GM12878 (cell line): ENCODE data around the gene ANK2. TPM values are rescaled to one million over a fixed set of nuclear protein-coding genes. Genes with fewer than 3 reads are reported as not detected.

Source experiments
- ATAC-seq: fragments of 200-7000 bp; cut with Tn5 transposase; 3 replicates; pipeline ENCODE4 v1.9.1; 2020; ENCODE audit warnings: mild to moderate bottlenecking, moderate library complexity
- BruUV-seq: library from RNA; stranded (reverse); fragments of 400-500 nt; replicated peaks from 2 replicates; lab custom pipeline; 2021; lab: Mats Ljungman, UMichigan
- CTCF ChIA-PET: fragments of 300-600 bp; sonication (Branson Sonifier 250); formaldehyde crosslinking; extraction: SDS; loops from one replicate; lab custom pipeline; 2021; ENCODE audit warnings: inconsistent platforms; lab: Yijun Ruan, JAX
- POLR2A ChIA-PET: fragments of 350-600 bp; formaldehyde crosslinking; extraction: SDS; loops from one replicate; lab custom pipeline; 2021; ENCODE audit warnings: inconsistent platforms; lab: Charles Lee
- RAD21 ChIA-PET: fragments of 300-600 bp; sonication (Branson Sonifier 250); formaldehyde crosslinking; loops from one replicate; lab custom pipeline; 2023; ENCODE audit warnings: antibody characterized with exemption; ENCODE audit not compliant: unreplicated experiment; lab: Charles Lee
- SMC1A ChIA-PET: fragments of 300-600 bp; sonication (Branson Sonifier 250); formaldehyde crosslinking; loops from one replicate; lab custom pipeline; 2023; ENCODE audit not compliant: unreplicated experiment, uncharacterized antibody; lab: Charles Lee
- DNase-seq: peaks from one replicate; pipeline ENCODE4 v3.0.0-alpha.2; 2011; ENCODE audit warnings: low read depth, low spot score
- FAIRE-seq: peaks from 3 replicates; lab custom pipeline; 2011; peaks lifted over from hg19 to GRCh38; lab: Jason Lieb, UNC
- H2AFZ ChIP-seq: 2 replicates; pipeline ENCODE4 v1.6.0; 2011; ENCODE audit warnings: low read depth, low read length, control low read depth; ENCODE audit not compliant: control insufficient read depth
- H3K27ac ChIP-seq: 2 replicates; pipeline ENCODE4 v1.5.1; 2011; ENCODE audit warnings: control low read depth; ENCODE audit not compliant: control insufficient read depth, insufficient read depth
- H3K27me3 ChIP-seq, 2 experiments: replicated peaks in 1 of 2; 2 replicates each; pipeline versions ENCODE4 v1.6.0 to v1.6.1; 2011; ENCODE audit warnings: low read length in 1 of 2; ENCODE audit not compliant: control insufficient read depth in 2 of 2, insufficient read depth in 2 of 2
- H3K36me3 ChIP-seq, 2 experiments: 2 replicates each; pipeline ENCODE4 v1.5.1; 2011; ENCODE audit warnings: low read length in 1 of 2; ENCODE audit not compliant: control insufficient read depth in 2 of 2, insufficient read depth in 2 of 2
- H3K4me1 ChIP-seq: 2 replicates; pipeline ENCODE4 v1.6.1; 2011; ENCODE audit warnings: mild to moderate bottlenecking, low read length, moderate library complexity, mixed read lengths; ENCODE audit not compliant: control insufficient read depth, insufficient read depth
- H3K4me2 ChIP-seq: 2 replicates; pipeline ENCODE4 v1.6.0; 2011; ENCODE audit warnings: control low read depth; ENCODE audit not compliant: control insufficient read depth, insufficient read depth
- H3K4me3 ChIP-seq: fragments of 200-600 bp; sonication (generic); 2 replicates; pipeline ENCODE4 v1.5.1; 2016
- H3K79me2 ChIP-seq: 2 replicates; pipeline ENCODE4 v1.6.0; 2011; ENCODE audit warnings: low read length; ENCODE audit not compliant: control insufficient read depth, insufficient read depth
- H3K9ac ChIP-seq: 2 replicates; pipeline ENCODE4 v1.8.0; 2011; ENCODE audit warnings: low read length, control low read depth, mixed read lengths; ENCODE audit not compliant: control insufficient read depth, insufficient read depth
- H3K9me3 ChIP-seq: replicated peaks from 3 replicates; pipeline ENCODE4 v1.5.1; 2011; ENCODE audit warnings: mild to moderate bottlenecking, low read length; ENCODE audit not compliant: control insufficient read depth, insufficient read depth
- H4K20me1 ChIP-seq: 2 replicates; pipeline ENCODE4 v1.6.0; 2011; ENCODE audit not compliant: control insufficient read depth, insufficient read depth
- BCL11A ChIP-seq: IDR thresholded peaks from 2 replicates; pipeline ENCODE4 v1.6.1; 2011; ENCODE audit warnings: low read depth, low read length
- CEBPB ChIP-seq, 2 experiments: fragments of 150-350 bp in 1 of 2; IDR thresholded peaks; 2 replicates each; pipeline ENCODE4 v1.6.1; 2012 to 2014; ENCODE audit warnings: low read depth in 2 of 2, low read length in 2 of 2, borderline replicate concordance in 1 of 2, inconsistent platforms in 1 of 2
- IRF4 ChIP-seq: IDR thresholded peaks from 2 replicates; pipeline ENCODE4 v1.6.1; 2011; ENCODE audit warnings: low read depth, low read length
- MEF2B ChIP-seq: fragments of 450-650 bp; IDR thresholded peaks from 2 replicates; pipeline ENCODE4 v1.6.1; 2018; ENCODE audit warnings: mild to moderate bottlenecking, moderate library complexity; ENCODE audit not compliant: partially characterized antibody, poor library complexity, severe bottlenecking
- MYB ChIP-seq: fragments of 150-350 bp; IDR thresholded peaks from 2 replicates; pipeline ENCODE4 v1.6.1; 2014; ENCODE audit warnings: mild to moderate bottlenecking, low read depth, low read length, borderline replicate concordance
- NR2C2 ChIP-seq: IDR thresholded peaks from 2 replicates; pipeline ENCODE4 v1.6.1; 2011; ENCODE audit warnings: borderline replicate concordance, low read depth; ENCODE audit not compliant: control insufficient read depth, insufficient read length
- SMAD1 ChIP-seq: fragments of 450-650 bp; IDR thresholded peaks from 2 replicates; pipeline ENCODE4 v1.6.1; 2018; ENCODE audit warnings: mild to moderate bottlenecking, low read depth; ENCODE audit not compliant: partially characterized antibody
- SMAD5 ChIP-seq: IDR thresholded peaks from 2 replicates; pipeline ENCODE4 v1.6.1; 2016; ENCODE audit warnings: antibody characterized with exemption, low read depth
- SRF ChIP-seq, 2 experiments: IDR thresholded peaks; 2 replicates each; pipeline ENCODE4 v1.6.1; 2011; ENCODE audit warnings: low read depth in 2 of 2, low read length in 2 of 2, mild to moderate bottlenecking in 1 of 2, moderate library complexity in 1 of 2
- WGBS: methylation state at CpG from one replicate; pipeline ENCODE4 v1.1.6; 2016; ENCODE audit warnings: low lambda C conversion rate; ENCODE audit not compliant: insufficient replicate concordance, insufficient coverage; ENCODE audit errors: missing lambda C conversion rate; 5-methylcytosine and 5-hydroxymethylcytosine counted together
- in situ Hi-C: fragments of 300-500 bp; cut with MboI; formaldehyde crosslinking; loops from 9 replicates; pipeline ENCODE4 v1.14.3; 2018; ENCODE audit warnings: mixed read lengths
- intact Hi-C: fragments of 100-400 bp; cut with micrococcal nuclease; formaldehyde crosslinking; loops from one replicate; pipeline ENCODE4 v1.14.2; 2022; ENCODE audit not compliant: unreplicated experiment
- polyA plus RNA-seq, 11 experiments: library from polyadenylated mRNA; depleted of rRNA in 4 of 11; unstranded in 6 of 11; stranded (reverse) in 5 of 11; fragments of >200 nt; fragmentation: Nextera tagmentation in 4 of 11; fragmentation: Illumina TruSeq in 1 of 11; extraction: Ambion mirVana in 4 of 11; extraction: Trizol in 1 of 11; gene quantifications; 1 replicate in 1 of 11; 2 replicates in 10 of 11; pipeline versions ENCODE4 v1.2.1 to v1.2.3, GENCODE V29; 2011 to 2016; ENCODE audit warnings: inconsistent platforms in 2 of 11, missing spikeins in 2 of 11, low read depth in 1 of 11
- total RNA-seq, 4 experiments: library from RNA; depleted of rRNA in 3 of 4; stranded (reverse); fragments of >200 nt in 3 of 4; fragmentation: Illumina TruSeq in 1 of 4; extraction: Trizol in 1 of 4; gene quantifications; 2 replicates each; pipeline versions ENCODE4 v1.2.1 to v1.2.3, GENCODE V29; 2013 to 2021
- TF ChIP-seq, protein P1 (sequence below): fragments of 450-650 bp; IDR thresholded peaks from 2 replicates; pipeline ENCODE4 v1.6.1; 2017; ENCODE audit warnings: mild to moderate bottlenecking, low read depth, inconsistent platforms; ENCODE audit not compliant: poor library complexity, severe bottlenecking
- TF ChIP-seq, protein P2 (sequence below): fragments of 450-650 bp; IDR thresholded peaks from 2 replicates; pipeline ENCODE4 v1.6.1; 2017; ENCODE audit warnings: low read depth, mild to moderate bottlenecking, moderate library complexity
- TF ChIP-seq, protein P3 (sequence below): IDR thresholded peaks from 2 replicates; pipeline ENCODE4 v1.6.1; 2011; ENCODE audit warnings: mild to moderate bottlenecking, low read depth, low read length, moderate library complexity; ENCODE audit not compliant: insufficient replicate concordance
- TF ChIP-seq, protein P4 (sequence below): fragments of 450-650 bp; IDR thresholded peaks from 2 replicates; pipeline ENCODE4 v1.6.1; 2018; ENCODE audit warnings: mild to moderate bottlenecking, low read depth, moderate library complexity; ENCODE audit not compliant: partially characterized antibody
- TF ChIP-seq, protein P5 (sequence below): IDR thresholded peaks from 2 replicates; pipeline ENCODE4 v1.6.1; 2012; ENCODE audit warnings: low read depth, low read length, improper control_type of control experiment

ANK2 gene
- total and polyA plus RNA-seq, 10 of the 15 experiments (the other 5 are each of a cell fraction or from before 2014, with no cell fraction given), result 1.6 to 13.0 (median 4.1) TPM

DNA sequence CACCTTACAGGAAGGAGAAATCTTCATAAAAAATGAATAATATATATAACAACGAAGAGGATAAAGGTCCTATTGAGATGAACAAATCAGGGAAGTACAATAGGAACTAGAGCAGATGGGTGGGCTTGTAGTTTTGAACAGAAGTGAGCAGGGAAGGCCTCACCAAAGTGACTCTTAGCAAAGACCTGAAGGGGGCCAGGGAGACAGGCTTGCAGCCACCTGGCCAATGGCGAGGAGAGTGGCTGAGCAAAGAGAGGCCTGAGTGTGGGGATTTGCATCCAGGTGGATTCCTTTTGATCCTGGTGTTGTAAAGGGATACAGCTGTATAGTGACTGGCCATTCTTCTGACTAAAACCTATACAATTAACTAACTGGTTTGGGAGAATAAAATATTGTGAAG is 358.0 kb downstream of the ANK2 start:
- Histone ChIP-seq H3K27ac (no peak overlapping the region), H3K36me3 (no peaks in the 10 kb centered on the region), H3K9me3 (no peaks in the 10 kb centered on the region), H4K20me1 (no peaks in the 10 kb centered on the region), H3K4me3 (no peak overlapping the region), H2AFZ (no peak overlapping the region), H3K9ac (no peak overlapping the region), H3K27me3 (no peaks in the 10 kb centered on the region), H3K4me2 (no peak overlapping the region), H3K4me1 (no peaks in the 10 kb centered on the region), H3K79me2 (no peaks in the 10 kb centered on the region)
- in situ Hi-C loops, result no loop called here
- ChIA-PET CTCF (no interaction called here), SMC1A (interaction anchor here (0.6 to 1.3 kb wide), 5 partner anchors 15 to 1408 kb away, joined by 3 read pairs; no protein-coding TSS in a partner anchor), RAD21 (interaction anchor here (0.9 kb wide), 1 partner anchor 971 kb away, joined by 4 read pairs; no protein-coding TSS in a partner anchor), POLR2A (no interaction called here)
- FAIRE-seq, result no peak
- TF ChIP-seq BCL11A (no peak), SRF (IDR thresholded peaks at IDR 0.05; ENCODE audit: low read depth in 2 of 2, low read length in 2 of 2) (no peak), MYB (no peak), SMAD5 (no peak), MEF2B (no peak), NR2C2 (no peak), IRF4 (no peak), CEBPB (IDR thresholded peaks at IDR 0.05; ENCODE audit: borderline replicate concordance in 1 of 2, low read depth in 2 of 2, low read length in 2 of 2) (no peak), SMAD1 (no peak)
- TF ChIP-seq, protein P1, sequence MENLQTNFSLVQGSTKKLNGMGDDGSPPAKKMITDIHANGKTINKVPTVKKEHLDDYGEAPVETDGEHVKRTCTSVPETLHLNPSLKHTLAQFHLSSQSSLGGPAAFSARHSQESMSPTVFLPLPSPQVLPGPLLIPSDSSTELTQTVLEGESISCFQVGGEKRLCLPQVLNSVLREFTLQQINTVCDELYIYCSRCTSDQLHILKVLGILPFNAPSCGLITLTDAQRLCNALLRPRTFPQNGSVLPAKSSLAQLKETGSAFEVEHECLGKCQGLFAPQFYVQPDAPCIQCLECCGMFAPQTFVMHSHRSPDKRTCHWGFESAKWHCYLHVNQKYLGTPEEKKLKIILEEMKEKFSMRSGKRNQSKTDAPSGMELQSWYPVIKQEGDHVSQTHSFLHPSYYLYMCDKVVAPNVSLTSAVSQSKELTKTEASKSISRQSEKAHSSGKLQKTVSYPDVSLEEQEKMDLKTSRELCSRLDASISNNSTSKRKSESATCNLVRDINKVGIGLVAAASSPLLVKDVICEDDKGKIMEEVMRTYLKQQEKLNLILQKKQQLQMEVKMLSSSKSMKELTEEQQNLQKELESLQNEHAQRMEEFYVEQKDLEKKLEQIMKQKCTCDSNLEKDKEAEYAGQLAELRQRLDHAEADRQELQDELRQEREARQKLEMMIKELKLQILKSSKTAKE, result no peak
- TF ChIP-seq, protein P2, sequence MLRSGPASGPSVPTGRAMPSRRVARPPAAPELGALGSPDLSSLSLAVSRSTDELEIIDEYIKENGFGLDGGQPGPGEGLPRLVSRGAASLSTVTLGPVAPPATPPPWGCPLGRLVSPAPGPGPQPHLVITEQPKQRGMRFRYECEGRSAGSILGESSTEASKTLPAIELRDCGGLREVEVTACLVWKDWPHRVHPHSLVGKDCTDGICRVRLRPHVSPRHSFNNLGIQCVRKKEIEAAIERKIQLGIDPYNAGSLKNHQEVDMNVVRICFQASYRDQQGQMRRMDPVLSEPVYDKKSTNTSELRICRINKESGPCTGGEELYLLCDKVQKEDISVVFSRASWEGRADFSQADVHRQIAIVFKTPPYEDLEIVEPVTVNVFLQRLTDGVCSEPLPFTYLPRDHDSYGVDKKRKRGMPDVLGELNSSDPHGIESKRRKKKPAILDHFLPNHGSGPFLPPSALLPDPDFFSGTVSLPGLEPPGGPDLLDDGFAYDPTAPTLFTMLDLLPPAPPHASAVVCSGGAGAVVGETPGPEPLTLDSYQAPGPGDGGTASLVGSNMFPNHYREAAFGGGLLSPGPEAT, result no peak
- TF ChIP-seq, protein P3, sequence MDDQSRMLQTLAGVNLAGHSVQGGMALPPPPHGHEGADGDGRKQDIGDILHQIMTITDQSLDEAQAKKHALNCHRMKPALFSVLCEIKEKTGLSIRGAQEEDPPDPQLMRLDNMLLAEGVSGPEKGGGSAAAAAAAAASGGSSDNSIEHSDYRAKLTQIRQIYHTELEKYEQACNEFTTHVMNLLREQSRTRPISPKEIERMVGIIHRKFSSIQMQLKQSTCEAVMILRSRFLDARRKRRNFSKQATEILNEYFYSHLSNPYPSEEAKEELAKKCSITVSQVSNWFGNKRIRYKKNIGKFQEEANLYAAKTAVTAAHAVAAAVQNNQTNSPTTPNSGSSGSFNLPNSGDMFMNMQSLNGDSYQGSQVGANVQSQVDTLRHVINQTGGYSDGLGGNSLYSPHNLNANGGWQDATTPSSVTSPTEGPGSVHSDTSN, result no peak
- TF ChIP-seq, protein P4, sequence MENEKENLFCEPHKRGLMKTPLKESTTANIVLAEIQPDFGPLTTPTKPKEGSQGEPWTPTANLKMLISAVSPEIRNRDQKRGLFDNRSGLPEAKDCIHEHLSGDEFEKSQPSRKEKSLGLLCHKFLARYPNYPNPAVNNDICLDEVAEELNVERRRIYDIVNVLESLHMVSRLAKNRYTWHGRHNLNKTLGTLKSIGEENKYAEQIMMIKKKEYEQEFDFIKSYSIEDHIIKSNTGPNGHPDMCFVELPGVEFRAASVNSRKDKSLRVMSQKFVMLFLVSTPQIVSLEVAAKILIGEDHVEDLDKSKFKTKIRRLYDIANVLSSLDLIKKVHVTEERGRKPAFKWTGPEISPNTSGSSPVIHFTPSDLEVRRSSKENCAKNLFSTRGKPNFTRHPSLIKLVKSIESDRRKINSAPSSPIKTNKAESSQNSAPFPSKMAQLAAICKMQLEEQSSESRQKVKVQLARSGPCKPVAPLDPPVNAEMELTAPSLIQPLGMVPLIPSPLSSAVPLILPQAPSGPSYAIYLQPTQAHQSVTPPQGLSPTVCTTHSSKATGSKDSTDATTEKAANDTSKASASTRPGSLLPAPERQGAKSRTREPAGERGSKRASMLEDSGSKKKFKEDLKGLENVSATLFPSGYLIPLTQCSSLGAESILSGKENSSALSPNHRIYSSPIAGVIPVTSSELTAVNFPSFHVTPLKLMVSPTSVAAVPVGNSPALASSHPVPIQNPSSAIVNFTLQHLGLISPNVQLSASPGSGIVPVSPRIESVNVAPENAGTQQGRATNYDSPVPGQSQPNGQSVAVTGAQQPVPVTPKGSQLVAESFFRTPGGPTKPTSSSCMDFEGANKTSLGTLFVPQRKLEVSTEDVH, result no peak
- TF ChIP-seq, protein P5, sequence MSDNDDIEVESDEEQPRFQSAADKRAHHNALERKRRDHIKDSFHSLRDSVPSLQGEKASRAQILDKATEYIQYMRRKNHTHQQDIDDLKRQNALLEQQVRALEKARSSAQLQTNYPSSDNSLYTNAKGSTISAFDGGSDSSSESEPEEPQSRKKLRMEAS, result no peak
- no TSS peak for BruUV-seq
- no peak for DNase-seq
- intact Hi-C loops, result no loop called here
- ATAC-seq, result no peak
- whole genome bisulfite sequencing, result 0% methylated on average over 2 of the region's 2 CpGs
